Mucosa of stomach (tissue), 1 donor: Measurements from ENCODE around the gene PPIH.
"Not testable (repeated sequence)": the region's sequence is repeated elsewhere in the genome, so short reads cannot be mapped to it uniquely, and the experiment has no call there.

ENCODE experiments used
- H3K27me3 ChIP-seq: one replicate; pipeline ENCODE4 v1.7.0; 2013; ENCODE audit warnings: mild to moderate bottlenecking, low read length; ENCODE audit not compliant: control insufficient read depth, insufficient read depth
- H3K36me3 ChIP-seq: one replicate; pipeline ENCODE4 v1.7.0; 2013; ENCODE audit warnings: low read length; ENCODE audit not compliant: control insufficient read depth, insufficient read depth
- H3K4me1 ChIP-seq: one replicate; pipeline ENCODE4 v1.7.0; 2013; ENCODE audit warnings: mild to moderate bottlenecking, low read length; ENCODE audit not compliant: control insufficient read depth, insufficient read depth
- H3K4me3 ChIP-seq: one replicate; pipeline ENCODE4 v1.7.0; 2013; ENCODE audit warnings: low read length
- H3K9ac ChIP-seq: one replicate; pipeline ENCODE4 v1.7.0; 2013; ENCODE audit warnings: mild to moderate bottlenecking, low read length, moderate library complexity
- H3K9me3 ChIP-seq: one replicate; pipeline ENCODE4 v1.7.0; 2013; ENCODE audit warnings: mild to moderate bottlenecking, low read length, moderate library complexity; ENCODE audit not compliant: control insufficient read depth
- donor health status: Pancreatic carcinoma.

Gene PPIH

GRCh38 chr1:42670425-42670824, 12.2 kb downstream of the PPIH start:
- no peaks in the 10 kb centered on the region for H3K9me3 ChIP-seq
- H3K4me1 ChIP-seq, result no peaks in the 10 kb centered on the region
- no peak overlapping the region for H3K9ac ChIP-seq
- H3K27me3 ChIP-seq, result no peaks in the 10 kb centered on the region
- no peak overlapping the region for H3K4me3 ChIP-seq
- H3K36me3 ChIP-seq, result no peaks in the 10 kb centered on the region

GRCh38 chr1:42674214-42674613, 16.0 kb downstream of the PPIH start:
- no peaks in the 10 kb centered on the region for H3K4me1 ChIP-seq
- H3K27me3 ChIP-seq, result no peaks in the 10 kb centered on the region
- no peak overlapping the region for H3K9ac ChIP-seq
- no peaks in the 10 kb centered on the region for H3K9me3 ChIP-seq
- no peak overlapping the region for H3K4me3 ChIP-seq
- no peaks in the 10 kb centered on the region for H3K36me3 ChIP-seq

- H3K9ac ChIP-seq, result no peak overlapping the region
- no peak overlapping the region for H3K4me3 ChIP-seq
- H3K9me3 ChIP-seq, result no peaks in the 10 kb centered on the region
- no peaks in the 10 kb centered on the region for H3K4me1 ChIP-seq
- H3K27me3 ChIP-seq, result no peaks in the 10 kb centered on the region
- H3K36me3 ChIP-seq, result no peaks in the 10 kb centered on the region
These were observed 16.5 kb downstream of the PPIH start for GRCh38 chr1:42674682-42675081.

- Histone ChIP-seq H3K4me1 (no peaks in the 10 kb centered on the region), H3K27me3 (no peaks in the 10 kb centered on the region), H3K4me3 (no peak overlapping the region), H3K9ac (no peak overlapping the region), H3K9me3 (no peaks in the 10 kb centered on the region), H3K36me3 (no peaks in the 10 kb centered on the region)
These were observed 17.2 kb downstream of the PPIH start for GRCh38 chr1:42675467-42675866.

- no peaks in the 10 kb centered on the region for H3K9me3 ChIP-seq
- peaks cover 6% of the 10 kb centered on the region for H3K4me1 ChIP-seq
- no peak overlapping the region for H3K4me3 ChIP-seq
- H3K9ac ChIP-seq, result no peak overlapping the region
- H3K27me3 ChIP-seq, result no peaks in the 10 kb centered on the region
- no peaks in the 10 kb centered on the region for H3K36me3 ChIP-seq
These were observed 18.4 kb downstream of the PPIH start for GRCh38 chr1:42676534-42677087.

GRCh38 chr1:42679364-42679983, 21.3 kb downstream of the PPIH start:
- Histone ChIP-seq H3K9me3 (no peaks in the 10 kb centered on the region), H3K36me3 (no peaks in the 10 kb centered on the region), H3K4me1 (peaks cover 11% of the 10 kb centered on the region), H3K4me3 (no peak overlapping the region), H3K27me3 (no peaks in the 10 kb centered on the region), H3K9ac (no peak overlapping the region)

- Histone ChIP-seq H3K36me3 (no peaks in the 10 kb centered on the region), H3K4me1 (peaks cover 17% of the 10 kb centered on the region), H3K9me3 (no peaks in the 10 kb centered on the region), H3K4me3 (no peak overlapping the region), H3K27me3 (no peaks in the 10 kb centered on the region), H3K9ac (no peak overlapping the region)
These were observed 21.8 kb downstream of the PPIH start for GRCh38 chr1:42680055-42680454.

- Histone ChIP-seq H3K36me3 (no peaks in the 10 kb centered on the region), H3K27me3 (no peaks in the 10 kb centered on the region), H3K9ac (peak overlapping the region; percentile 87), H3K4me1 (peaks cover 26% of the 10 kb centered on the region), H3K4me3 (peak overlapping the region; percentile 80), H3K9me3 (no peaks in the 10 kb centered on the region)
These were observed 22.9 kb downstream of the PPIH start for GRCh38 chr1:42680921-42681683.

- Histone ChIP-seq H3K9ac (peak within 1 kb of the TSS; percentile 87), H3K4me3 (peak within 1 kb of the TSS; percentile 80), H3K27me3 (no peaks in the 10 kb centered on the region), H3K36me3 (no peaks in the 10 kb centered on the region), H3K9me3 (no peaks in the 10 kb centered on the region), H3K4me1 (peaks cover 34% of the 10 kb centered on the region)
These were observed 23.7 kb downstream of the PPIH start, which contains the start of gene YBX1 for GRCh38 chr1:42681741-42682483. Gene YBX1 (plus strand): TSS chr1:42682418. CDS start chr1:42682566, 148 bp downstream.

- H3K9ac ChIP-seq, H3K9me3 ChIP-seq, H3K27me3 ChIP-seq, H3K4me3 ChIP-seq, H3K36me3 ChIP-seq: not testable (repeated sequence)
- H3K4me1 ChIP-seq, result peaks cover 34% of the 10 kb centered on the region
These were observed 24.2 kb downstream of the PPIH start for GRCh38 chr1:42682484-42682738.

- Histone ChIP-seq H3K4me3 (peak overlapping the region; percentile 52), H3K4me1 (peaks cover 34% of the 10 kb centered on the region), H3K27me3 (no peaks in the 10 kb centered on the region), H3K36me3 (no peaks in the 10 kb centered on the region), H3K9me3 (no peaks in the 10 kb centered on the region), H3K9ac (peak overlapping the region; percentile 54)
These were observed 24.7 kb downstream of the PPIH start for GRCh38 chr1:42682739-42683531.
